WTC11 (cell line): Measurements from ENCODE around the gene ZRSR2. TPM values are rescaled to one million over a fixed set of nuclear protein-coding genes. Genes with fewer than 3 reads are reported as not detected.
A peak's percentile ranks its signal among the peaks of the same experiment; 100 is the strongest.

Source experiments
- ATAC-seq: fragments of 200-7000 bp; cut with Tn5 transposase; 2 replicates; pipeline ENCODE4 v1.10.0; 2021; ENCODE audit warnings: mild to moderate bottlenecking, moderate library complexity
- CTCF ChIA-PET: fragments of 300-600 bp; sonication (Branson Sonifier 250); formaldehyde crosslinking; loops from one replicate; lab custom pipeline; 2021; ENCODE audit warnings: antibody characterized with exemption; lab: Charles Lee
- POLR2A ChIA-PET: fragments of 350-600 bp; sonication (Branson Sonifier 250); formaldehyde crosslinking; loops from one replicate; lab custom pipeline; 2021; ENCODE audit warnings: antibody characterized with exemption; lab: Charles Lee
- DNase-seq: peaks from one replicate; pipeline ENCODE4 v3.0.0; 2021; ENCODE audit warnings: low spot score
- H3K27ac Mint-ChIP-seq: 2 replicates; pipeline ENCODE4 v1.8.0; 2021; ENCODE audit warnings: mixed read lengths
- H3K27me3 Mint-ChIP-seq: 2 replicates; pipeline ENCODE4 v1.8.0; 2021; ENCODE audit warnings: low read depth, mild to moderate bottlenecking, moderate library complexity, mixed read lengths
- H3K36me3 Mint-ChIP-seq: 2 replicates; pipeline ENCODE4 v1.8.0; 2021; ENCODE audit warnings: mixed read lengths
- H3K4me1 Mint-ChIP-seq: 2 replicates; pipeline ENCODE4 v1.8.0; 2022; ENCODE audit warnings: mixed read lengths
- H3K4me3 Mint-ChIP-seq: 2 replicates; pipeline ENCODE4 v1.8.0; 2021; ENCODE audit warnings: mild to moderate bottlenecking, moderate library complexity, mixed read lengths
- H3K9me3 Mint-ChIP-seq: 2 replicates; pipeline ENCODE4 v1.8.0; 2021; ENCODE audit warnings: mixed read lengths
- CREB1 ChIP-seq: sonication (generic); formaldehyde crosslinking; IDR thresholded peaks from 2 replicates; pipeline ENCODE4 v1.8.0; 2023; ENCODE audit warnings: mild to moderate bottlenecking, missing genetic modification reagents
- CREM ChIP-seq: sonication (generic); formaldehyde crosslinking; IDR thresholded peaks from 2 replicates; pipeline ENCODE4 v1.8.1; 2022; ENCODE audit warnings: mild to moderate bottlenecking, missing genetic modification reagents, moderate library complexity
- ELF4 ChIP-seq: sonication (generic); formaldehyde crosslinking; IDR thresholded peaks from 2 replicates; pipeline ENCODE4 v1.8.1; 2022; ENCODE audit warnings: low read depth, mild to moderate bottlenecking, moderate library complexity, missing genetic modification reagents
- GABPB1 ChIP-seq: sonication (generic); formaldehyde crosslinking; IDR thresholded peaks from 2 replicates; pipeline ENCODE4 v1.8.1; 2023; ENCODE audit warnings: mild to moderate bottlenecking, missing genetic modification reagents
- IRF2 ChIP-seq: sonication (generic); formaldehyde crosslinking; IDR thresholded peaks from 2 replicates; pipeline ENCODE4 v1.8.0; 2022; ENCODE audit warnings: low read depth, missing genetic modification reagents, borderline replicate concordance
- NFATC4 ChIP-seq: fragments of 250-450 bp; sonication (Bioruptor Pico); IDR thresholded peaks from 2 replicates; pipeline ENCODE4 v1.9.0; 2021; ENCODE audit warnings: mild to moderate bottlenecking
- NFE2L1 ChIP-seq: sonication (generic); formaldehyde crosslinking; IDR thresholded peaks from 2 replicates; pipeline ENCODE4 v1.8.1; 2023; ENCODE audit warnings: missing genetic modification reagents
- PRRX2 ChIP-seq: fragments of 250-450 bp; sonication (Bioruptor Pico); IDR thresholded peaks from 2 replicates; pipeline ENCODE4 v1.8.0; 2021; ENCODE audit warnings: mild to moderate bottlenecking
- TCF7 ChIP-seq: sonication (generic); formaldehyde crosslinking; IDR thresholded peaks from 2 replicates; pipeline ENCODE4 v1.8.0; 2022; ENCODE audit warnings: mild to moderate bottlenecking, low read depth, missing genetic modification reagents, moderate library complexity
- ZNF219 ChIP-seq: sonication (generic); formaldehyde crosslinking; IDR thresholded peaks from 2 replicates; pipeline ENCODE4 v1.8.0; 2023; ENCODE audit warnings: missing genetic modification reagents, mild to moderate bottlenecking, borderline replicate concordance
- total RNA-seq: library from RNA; stranded (reverse); gene quantifications from 3 replicates; pipeline ENCODE4 v1.2.3, GENCODE V29; 2021
- TF ChIP-seq, protein P1 (sequence below): sonication (generic); formaldehyde crosslinking; IDR thresholded peaks from 2 replicates; pipeline ENCODE4 v1.8.1; 2022; ENCODE audit warnings: low read depth, missing genetic modification reagents, borderline replicate concordance
- TF ChIP-seq, protein P2 (sequence below): sonication (generic); formaldehyde crosslinking; IDR thresholded peaks from 2 replicates; pipeline ENCODE4 v1.8.1; 2022; ENCODE audit warnings: mild to moderate bottlenecking, missing genetic modification reagents, moderate library complexity, borderline replicate concordance
- TF ChIP-seq, protein P3 (sequence below): sonication (generic); formaldehyde crosslinking; IDR thresholded peaks from 2 replicates; pipeline ENCODE4 v1.8.1; 2023; ENCODE audit warnings: mild to moderate bottlenecking, missing genetic modification reagents
- TF ChIP-seq, protein P4 (sequence below): fragments of 200-600 bp; IDR thresholded peaks from 2 replicates; pipeline ENCODE4 v1.8.0; 2022; ENCODE audit warnings: antibody characterized with exemption
- TF ChIP-seq, protein P5 (sequence below): sonication (generic); formaldehyde crosslinking; IDR thresholded peaks from 2 replicates; pipeline ENCODE4 v1.8.0; 2022; ENCODE audit warnings: mild to moderate bottlenecking, missing genetic modification reagents
- TF ChIP-seq, protein P6 (sequence below): fragments of 250-450 bp; sonication (Bioruptor Pico); IDR thresholded peaks from 2 replicates; pipeline ENCODE4 v1.9.0; 2021; ENCODE audit warnings: mild to moderate bottlenecking
- TF ChIP-seq, protein P7 (sequence below): sonication (generic); formaldehyde crosslinking; IDR thresholded peaks from 2 replicates; pipeline ENCODE4 v1.8.1; 2022; ENCODE audit warnings: mild to moderate bottlenecking, moderate library complexity, missing genetic modification reagents

The ZRSR2 gene
- total RNA-seq, 1 experiment from 2014 or later, result 8.6 TPM

DNA sequence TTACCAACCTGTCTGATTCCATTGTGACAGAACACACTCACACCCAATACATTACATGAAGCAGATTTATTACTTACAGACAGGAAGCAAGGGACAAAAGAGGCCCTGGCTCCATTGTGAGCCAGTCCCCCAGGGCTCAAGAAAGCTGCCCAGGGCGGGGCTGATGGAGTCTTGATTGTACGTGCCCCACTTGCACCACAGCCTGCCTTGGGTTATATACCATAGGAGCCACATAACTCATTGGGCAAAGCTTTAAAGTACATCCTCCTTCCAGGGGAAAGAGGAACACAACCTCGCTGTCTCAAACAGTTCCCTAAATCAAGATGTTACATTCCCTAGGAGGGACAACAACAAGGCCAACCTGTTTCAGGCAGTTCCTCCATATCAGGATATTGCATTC is 3.4 kb upstream of the ZRSR2 start:
- H3K27me3 Mint-ChIP-seq, result no peaks in the 10 kb centered on the region
- ATAC-seq (no peak), DNase-seq (no peak)
- no peak overlapping the region for H3K27ac Mint-ChIP-seq
- CTCF ChIA-PET, result no interaction called here
- peaks cover 13% of the 10 kb centered on the region for H3K36me3 Mint-ChIP-seq
- peaks cover 4% of the 10 kb centered on the region; the same call in 1 of the 2 replicates for H3K4me1 Mint-ChIP-seq
- TF ChIP-seq, protein P1, sequence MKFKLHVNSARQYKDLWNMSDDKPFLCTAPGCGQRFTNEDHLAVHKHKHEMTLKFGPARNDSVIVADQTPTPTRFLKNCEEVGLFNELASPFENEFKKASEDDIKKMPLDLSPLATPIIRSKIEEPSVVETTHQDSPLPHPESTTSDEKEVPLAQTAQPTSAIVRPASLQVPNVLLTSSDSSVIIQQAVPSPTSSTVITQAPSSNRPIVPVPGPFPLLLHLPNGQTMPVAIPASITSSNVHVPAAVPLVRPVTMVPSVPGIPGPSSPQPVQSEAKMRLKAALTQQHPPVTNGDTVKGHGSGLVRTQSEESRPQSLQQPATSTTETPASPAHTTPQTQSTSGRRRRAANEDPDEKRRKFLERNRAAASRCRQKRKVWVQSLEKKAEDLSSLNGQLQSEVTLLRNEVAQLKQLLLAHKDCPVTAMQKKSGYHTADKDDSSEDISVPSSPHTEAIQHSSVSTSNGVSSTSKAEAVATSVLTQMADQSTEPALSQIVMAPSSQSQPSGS (CRISPR knock-in tag), result no peak
- no peak for TF ChIP-seq TCF7 (CRISPR knock-in tag)
- TF ChIP-seq, all 79 proteins: peak for 0
- POLR2A ChIA-PET, result no interaction called here
- H3K4me3 Mint-ChIP-seq, result no peak overlapping the region
- H3K9me3 Mint-ChIP-seq, result peaks cover 8% of the 10 kb centered on the region

DNA sequence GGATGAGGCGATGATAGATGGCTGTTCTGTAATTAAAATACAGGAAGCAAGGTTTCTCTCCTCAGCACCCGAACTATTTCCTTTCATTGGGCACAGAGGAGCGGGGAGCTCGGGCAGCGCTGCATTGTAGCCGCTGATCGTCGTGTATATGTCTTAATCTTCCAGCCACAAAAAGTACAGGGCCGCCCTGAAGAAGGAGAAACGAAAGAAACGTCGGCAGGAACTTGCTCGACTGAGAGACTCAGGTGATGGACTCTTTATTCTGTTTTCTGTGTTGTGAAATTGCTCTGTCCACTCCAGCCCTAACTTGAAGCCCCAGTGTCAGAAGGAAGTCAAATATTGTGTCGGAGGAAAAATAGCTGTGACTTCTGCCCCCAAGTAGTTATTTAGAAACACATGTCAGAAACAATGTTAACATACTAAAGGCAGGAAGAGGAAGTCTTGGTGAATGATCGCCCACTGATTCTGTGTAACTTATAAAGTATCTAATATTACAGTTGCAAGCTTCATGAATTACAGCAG is 546 bp downstream of the ZRSR2 start:
- TF ChIP-seq, protein P2, sequence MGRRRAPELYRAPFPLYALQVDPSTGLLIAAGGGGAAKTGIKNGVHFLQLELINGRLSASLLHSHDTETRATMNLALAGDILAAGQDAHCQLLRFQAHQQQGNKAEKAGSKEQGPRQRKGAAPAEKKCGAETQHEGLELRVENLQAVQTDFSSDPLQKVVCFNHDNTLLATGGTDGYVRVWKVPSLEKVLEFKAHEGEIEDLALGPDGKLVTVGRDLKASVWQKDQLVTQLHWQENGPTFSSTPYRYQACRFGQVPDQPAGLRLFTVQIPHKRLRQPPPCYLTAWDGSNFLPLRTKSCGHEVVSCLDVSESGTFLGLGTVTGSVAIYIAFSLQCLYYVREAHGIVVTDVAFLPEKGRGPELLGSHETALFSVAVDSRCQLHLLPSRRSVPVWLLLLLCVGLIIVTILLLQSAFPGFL (CRISPR knock-in tag), result no peak
- TF ChIP-seq, protein P3, sequence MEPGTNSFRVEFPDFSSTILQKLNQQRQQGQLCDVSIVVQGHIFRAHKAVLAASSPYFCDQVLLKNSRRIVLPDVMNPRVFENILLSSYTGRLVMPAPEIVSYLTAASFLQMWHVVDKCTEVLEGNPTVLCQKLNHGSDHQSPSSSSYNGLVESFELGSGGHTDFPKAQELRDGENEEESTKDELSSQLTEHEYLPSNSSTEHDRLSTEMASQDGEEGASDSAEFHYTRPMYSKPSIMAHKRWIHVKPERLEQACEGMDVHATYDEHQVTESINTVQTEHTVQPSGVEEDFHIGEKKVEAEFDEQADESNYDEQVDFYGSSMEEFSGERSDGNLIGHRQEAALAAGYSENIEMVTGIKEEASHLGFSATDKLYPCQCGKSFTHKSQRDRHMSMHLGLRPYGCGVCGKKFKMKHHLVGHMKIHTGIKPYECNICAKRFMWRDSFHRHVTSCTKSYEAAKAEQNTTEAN (CRISPR knock-in tag), result 0 out of 2 replicates have a peak, but pooled peaks have one; percentile 1
- 0 out of 2 replicates have a peak, but pooled peaks have one; percentile 3 for TF ChIP-seq NFE2L1 (CRISPR knock-in tag)
- POLR2A ChIA-PET, result no interaction called here
- ATAC-seq, result no peak
- no peak for DNase-seq
- Mint-ChIP-seq H3K27ac (no peak overlapping the region), H3K27me3 (no peaks in the 10 kb centered on the region), H3K4me1 (no peaks in the 10 kb centered on the region; the same call in 1 of the 2 replicates), H3K36me3 (no peaks in the 10 kb centered on the region), H3K4me3 (no peak overlapping the region), H3K9me3 (no peaks in the 10 kb centered on the region)
- CTCF ChIA-PET, result no interaction called here

DNA sequence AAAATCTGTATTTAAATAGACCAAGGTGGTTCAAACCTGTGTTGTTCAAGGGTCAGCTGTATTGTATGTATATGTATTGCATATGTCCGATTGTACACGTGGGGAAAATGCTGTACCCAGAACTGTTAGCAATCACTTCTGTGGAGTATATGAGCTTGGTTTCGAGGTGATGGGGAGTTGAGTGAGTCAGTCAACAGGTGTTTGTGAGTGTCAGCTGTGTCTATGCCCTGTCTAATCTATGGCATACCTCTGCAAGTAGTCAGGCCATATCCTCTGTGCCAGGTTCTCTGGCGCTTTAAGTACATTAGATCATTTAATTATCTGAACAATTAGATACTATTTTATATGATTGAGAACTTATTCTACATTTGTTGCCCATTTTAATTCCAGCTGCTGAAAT is 7.4 kb downstream of the ZRSR2 start:
- POLR2A ChIA-PET, result no interaction called here
- no peak overlapping the region for H3K4me3 Mint-ChIP-seq
- DNase-seq (no peak), ATAC-seq (no peak)
- no peaks in the 10 kb centered on the region for H3K27me3 Mint-ChIP-seq
- H3K9me3 Mint-ChIP-seq, result no peaks in the 10 kb centered on the region
- no peak for TF ChIP-seq CREM (CRISPR knock-in tag)
- TF ChIP-seq, protein P4, sequence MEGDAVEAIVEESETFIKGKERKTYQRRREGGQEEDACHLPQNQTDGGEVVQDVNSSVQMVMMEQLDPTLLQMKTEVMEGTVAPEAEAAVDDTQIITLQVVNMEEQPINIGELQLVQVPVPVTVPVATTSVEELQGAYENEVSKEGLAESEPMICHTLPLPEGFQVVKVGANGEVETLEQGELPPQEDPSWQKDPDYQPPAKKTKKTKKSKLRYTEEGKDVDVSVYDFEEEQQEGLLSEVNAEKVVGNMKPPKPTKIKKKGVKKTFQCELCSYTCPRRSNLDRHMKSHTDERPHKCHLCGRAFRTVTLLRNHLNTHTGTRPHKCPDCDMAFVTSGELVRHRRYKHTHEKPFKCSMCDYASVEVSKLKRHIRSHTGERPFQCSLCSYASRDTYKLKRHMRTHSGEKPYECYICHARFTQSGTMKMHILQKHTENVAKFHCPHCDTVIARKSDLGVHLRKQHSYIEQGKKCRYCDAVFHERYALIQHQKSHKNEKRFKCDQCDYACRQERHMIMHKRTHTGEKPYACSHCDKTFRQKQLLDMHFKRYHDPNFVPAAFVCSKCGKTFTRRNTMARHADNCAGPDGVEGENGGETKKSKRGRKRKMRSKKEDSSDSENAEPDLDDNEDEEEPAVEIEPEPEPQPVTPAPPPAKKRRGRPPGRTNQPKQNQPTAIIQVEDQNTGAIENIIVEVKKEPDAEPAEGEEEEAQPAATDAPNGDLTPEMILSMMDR, result no peak
- peaks cover 13% of the 10 kb centered on the region for H3K36me3 Mint-ChIP-seq
- H3K4me1 Mint-ChIP-seq, result no peaks in the 10 kb centered on the region; the same call in 1 of the 2 replicates
- CTCF ChIA-PET, result interaction anchor here (0.6 kb wide), 1 partner anchor 11 kb away, joined by 3 read pairs; no protein-coding TSS in a partner anchor
- no peak overlapping the region for H3K27ac Mint-ChIP-seq

DNA sequence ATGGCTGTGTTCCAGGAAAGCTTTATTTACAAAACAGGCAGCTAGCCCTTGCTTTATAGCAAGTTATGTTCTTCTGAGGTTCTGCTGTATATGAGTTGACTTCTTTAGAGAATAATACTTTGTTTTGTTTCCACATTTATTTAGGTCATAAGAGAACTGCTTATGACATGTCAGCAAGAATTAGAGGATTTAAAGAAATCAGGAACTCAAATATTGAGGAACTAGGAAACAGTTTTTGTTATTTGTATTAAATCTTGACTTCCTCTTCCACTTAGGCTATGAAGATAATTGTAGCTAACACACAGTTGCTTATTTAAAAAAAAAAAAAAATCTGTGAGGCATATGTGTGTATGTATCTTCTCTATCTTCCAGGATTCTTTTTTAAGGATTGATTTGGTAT is 14.3 kb downstream of the ZRSR2 start:
- DNase-seq, result no peak
- no peaks in the 10 kb centered on the region for H3K4me1 Mint-ChIP-seq
- peaks cover 32% of the 10 kb centered on the region for H3K36me3 Mint-ChIP-seq
- no peaks in the 10 kb centered on the region for H3K9me3 Mint-ChIP-seq
- ATAC-seq, result no peak
- CTCF ChIA-PET, result no interaction called here
- POLR2A ChIA-PET, result no interaction called here
- H3K4me3 Mint-ChIP-seq, result no peak overlapping the region
- no peak overlapping the region for H3K27ac Mint-ChIP-seq
- H3K27me3 Mint-ChIP-seq, result no peaks in the 10 kb centered on the region
- TF ChIP-seq ZNF219 (CRISPR knock-in tag) (no peak), IRF2 (CRISPR knock-in tag) (no peak), ELF4 (CRISPR knock-in tag) (no peak), PRRX2 (CRISPR knock-in tag) (no peak), NFATC4 (CRISPR knock-in tag) (no peak), GABPB1 (CRISPR knock-in tag) (no peak), CREB1 (CRISPR knock-in tag) (no peak)
- TF ChIP-seq, protein P5, sequence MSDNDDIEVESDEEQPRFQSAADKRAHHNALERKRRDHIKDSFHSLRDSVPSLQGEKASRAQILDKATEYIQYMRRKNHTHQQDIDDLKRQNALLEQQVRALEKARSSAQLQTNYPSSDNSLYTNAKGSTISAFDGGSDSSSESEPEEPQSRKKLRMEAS, result no peak
- TF ChIP-seq, protein P6, sequence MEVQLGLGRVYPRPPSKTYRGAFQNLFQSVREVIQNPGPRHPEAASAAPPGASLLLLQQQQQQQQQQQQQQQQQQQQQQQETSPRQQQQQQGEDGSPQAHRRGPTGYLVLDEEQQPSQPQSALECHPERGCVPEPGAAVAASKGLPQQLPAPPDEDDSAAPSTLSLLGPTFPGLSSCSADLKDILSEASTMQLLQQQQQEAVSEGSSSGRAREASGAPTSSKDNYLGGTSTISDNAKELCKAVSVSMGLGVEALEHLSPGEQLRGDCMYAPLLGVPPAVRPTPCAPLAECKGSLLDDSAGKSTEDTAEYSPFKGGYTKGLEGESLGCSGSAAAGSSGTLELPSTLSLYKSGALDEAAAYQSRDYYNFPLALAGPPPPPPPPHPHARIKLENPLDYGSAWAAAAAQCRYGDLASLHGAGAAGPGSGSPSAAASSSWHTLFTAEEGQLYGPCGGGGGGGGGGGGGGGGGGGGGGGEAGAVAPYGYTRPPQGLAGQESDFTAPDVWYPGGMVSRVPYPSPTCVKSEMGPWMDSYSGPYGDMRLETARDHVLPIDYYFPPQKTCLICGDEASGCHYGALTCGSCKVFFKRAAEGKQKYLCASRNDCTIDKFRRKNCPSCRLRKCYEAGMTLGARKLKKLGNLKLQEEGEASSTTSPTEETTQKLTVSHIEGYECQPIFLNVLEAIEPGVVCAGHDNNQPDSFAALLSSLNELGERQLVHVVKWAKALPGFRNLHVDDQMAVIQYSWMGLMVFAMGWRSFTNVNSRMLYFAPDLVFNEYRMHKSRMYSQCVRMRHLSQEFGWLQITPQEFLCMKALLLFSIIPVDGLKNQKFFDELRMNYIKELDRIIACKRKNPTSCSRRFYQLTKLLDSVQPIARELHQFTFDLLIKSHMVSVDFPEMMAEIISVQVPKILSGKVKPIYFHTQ (CRISPR knock-in tag), result no peak
- TF ChIP-seq, protein P7, sequence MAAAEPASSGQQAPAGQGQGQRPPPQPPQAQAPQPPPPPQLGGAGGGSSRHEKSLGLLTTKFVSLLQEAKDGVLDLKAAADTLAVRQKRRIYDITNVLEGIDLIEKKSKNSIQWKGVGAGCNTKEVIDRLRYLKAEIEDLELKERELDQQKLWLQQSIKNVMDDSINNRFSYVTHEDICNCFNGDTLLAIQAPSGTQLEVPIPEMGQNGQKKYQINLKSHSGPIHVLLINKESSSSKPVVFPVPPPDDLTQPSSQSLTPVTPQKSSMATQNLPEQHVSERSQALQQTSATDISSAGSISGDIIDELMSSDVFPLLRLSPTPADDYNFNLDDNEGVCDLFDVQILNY, result no peak
- TF ChIP-seq, protein P1 (CRISPR knock-in tag), result no peak
